BLaER1 treated with 17β-estradiol and CSF1 and Interleukin-3, amounts not matched to agents 10 nM and 100 nM (cell line): Measurements from ENCODE around the gene TIMM9.
"Not testable (repeated sequence)": the region's sequence is repeated elsewhere in the genome, so short reads cannot be mapped to it uniquely, and the experiment has no call there.

ENCODE experiments used
- H3K27ac ChIP-seq, 11 experiments: shearing (Covaris generic); formaldehyde crosslinking; 2 replicates each; pipeline ENCODE4 v1.8.1; 2022
- H3K27me3 ChIP-seq, 11 experiments: shearing (Covaris generic); formaldehyde crosslinking; 2 replicates each; pipeline ENCODE4 v1.8.1; 2022
- H3K36me3 ChIP-seq, 11 experiments: shearing (Covaris generic); formaldehyde crosslinking; 2 replicates each; pipeline ENCODE4 v1.8.1; 2022
- H3K4me1 ChIP-seq, 10 experiments: shearing (Covaris generic); formaldehyde crosslinking; 2 replicates each; pipeline ENCODE4 v1.8.1; 2022
- H3K4me2 ChIP-seq, 11 experiments: shearing (Covaris generic); formaldehyde crosslinking; 2 replicates each; pipeline ENCODE4 v1.8.1; 2022
- H3K4me3 ChIP-seq, 10 experiments: shearing (Covaris generic); formaldehyde crosslinking; 2 replicates each; pipeline ENCODE4 v1.8.1; 2022
- H3K9ac ChIP-seq, 11 experiments: shearing (Covaris generic); formaldehyde crosslinking; 2 replicates each; pipeline ENCODE4 v1.8.1; 2022
- H3K9me3 ChIP-seq, 11 experiments: shearing (Covaris generic); formaldehyde crosslinking; replicated peaks in 1 of 11; 2 replicates each; pipeline ENCODE4 v1.8.1; 2022
- H4K20me1 ChIP-seq, 11 experiments: shearing (Covaris generic); formaldehyde crosslinking; 2 replicates each; pipeline ENCODE4 v1.8.1; 2022
- Cebpa-rat ChIP-seq, 11 experiments: shearing (Covaris generic); IDR thresholded peaks; 2 replicates each; pipeline ENCODE4 v1.8.1; 2022

TIMM9 gene

GRCh38 chr14:58455593-58456265, 28.4 kb upstream of the TIMM9 start:
- no peak overlapping the region for H3K4me2 ChIP-seq

GRCh38 chr14:58444627-58445026, 17.3 kb upstream of the TIMM9 start:
- peaks cover 64 to 96% (median 77%) of the 10 kb centered on the region in 11 experiments for H3K36me3 ChIP-seq
- H3K4me3 ChIP-seq = no peak overlapping the region
- H3K27ac ChIP-seq = no peak overlapping the region
- no peaks in the 10 kb centered on the region for H4K20me1 ChIP-seq
- no peaks in the 10 kb centered on the region for H3K27me3 ChIP-seq
- no peaks in the 10 kb centered on the region for H3K9me3 ChIP-seq
- H3K4me1 ChIP-seq = no peaks in the 10 kb centered on the region
- no peak for TF ChIP-seq Cebpa-rat (IDR thresholded peaks at IDR 0.05)
- H3K4me2 ChIP-seq = no peak overlapping the region
- no peak overlapping the region for H3K9ac ChIP-seq

More at GRCh38 chr14:58455593-58456265, 28.4 kb upstream of the TIMM9 start:
- H4K20me1 ChIP-seq = no peaks in the 10 kb centered on the region
- no peaks in the 10 kb centered on the region for H3K27me3 ChIP-seq
- H3K27ac ChIP-seq = no peak overlapping the region
- no peak overlapping the region for H3K4me3 ChIP-seq
- no peaks in the 10 kb centered on the region for H3K4me1 ChIP-seq
- peaks cover 69 to 99% (median 88%) of the 10 kb centered on the region in 11 experiments for H3K36me3 ChIP-seq
- TF ChIP-seq Cebpa-rat (IDR thresholded peaks at IDR 0.05) = no peak
- H3K9ac ChIP-seq = no peak overlapping the region
- H3K9me3 ChIP-seq = no peaks in the 10 kb centered on the region

- H3K4me1 ChIP-seq = no peaks in the 10 kb centered on the region
- H3K27ac ChIP-seq = no peak overlapping the region
- H3K9me3 ChIP-seq = no peaks in the 10 kb centered on the region
- no peak overlapping the region for H3K4me3 ChIP-seq
- no peaks in the 10 kb centered on the region for H3K27me3 ChIP-seq
- TF ChIP-seq Cebpa-rat (IDR thresholded peaks at IDR 0.05) = no peak
- H4K20me1 ChIP-seq = no peaks in the 10 kb centered on the region
- H3K9ac ChIP-seq = no peak overlapping the region
- H3K4me2 ChIP-seq = no peak overlapping the region
- peaks cover 58 to 94% (median 83%) of the 10 kb centered on the region in 11 experiments for H3K36me3 ChIP-seq
Observed at GRCh38 chr14:58439476-58439875, 12.1 kb upstream of the TIMM9 start.

- TF ChIP-seq Cebpa-rat (IDR thresholded peaks at IDR 0.05) = no peak
- H3K4me3 ChIP-seq = no peak overlapping the region; a peak in 1 of 20 replicates
Observed at GRCh38 chr14:58430156-58430555, 2.8 kb upstream of the TIMM9 start.

GRCh38 chr14:58428118-58428683, 870 bp upstream of the TIMM9 start:
- Histone ChIP-seq H3K27ac (peak overlapping the region; percentile 93 to 99 (median 98)), H3K9ac (peak overlapping the region; percentile 88 to 98 (median 96)), H3K36me3 (peaks cover 29 to 60% (median 44%) of the 10 kb centered on the region in 11 experiments), H4K20me1 (no peaks in the 10 kb centered on the region), H3K27me3 (no peaks in the 10 kb centered on the region), H3K4me3 (peak overlapping the region; percentile 78 to 94 (median 89)), H3K4me1 (peaks cover 23 to 40% (median 33%) of the 10 kb centered on the region in 10 experiments), H3K4me2 (peak overlapping the region; percentile 77 to 98 (median 82)), H3K9me3 (no peaks in the 10 kb centered on the region)
- TF ChIP-seq Cebpa-rat (IDR thresholded peaks at IDR 0.05) = no peak

More at GRCh38 chr14:58430156-58430555, 2.8 kb upstream of the TIMM9 start:
- no peaks in the 10 kb centered on the region for H3K27me3 ChIP-seq
- peaks cover 25 to 60% (median 44%) of the 10 kb centered on the region in 11 experiments; a peak in 21 of 22 replicates for H3K36me3 ChIP-seq
- no peaks in the 10 kb centered on the region for H4K20me1 ChIP-seq
- no peaks in the 10 kb centered on the region for H3K9me3 ChIP-seq
- H3K9ac ChIP-seq = peak overlapping the region in 3 of 11 experiments; percentile 12 to 94 (median 40); a peak in 5 of 22 replicates
- no peak overlapping the region for H3K27ac ChIP-seq
- H3K4me1 ChIP-seq = peaks cover 23 to 35% (median 32%) of the 10 kb centered on the region in 10 experiments
- H3K4me2 ChIP-seq = peak overlapping the region in 9 of 11 experiments; percentile 9 to 98 (median 83); a peak in 14 of 22 replicates

GRCh38 chr14:58426670-58427280, 556 bp downstream of the TIMM9 start:
- H3K9ac ChIP-seq = peak overlapping the region; percentile 88 to 98 (median 96)
- H3K27me3 ChIP-seq = no peaks in the 10 kb centered on the region
- peak overlapping the region; percentile 93 to 99 (median 98) for H3K27ac ChIP-seq
- H3K36me3 ChIP-seq = peaks cover 29 to 60% (median 43%) of the 10 kb centered on the region in 11 experiments
- TF ChIP-seq Cebpa-rat (IDR thresholded peaks at IDR 0.05) = no peak
- 0 out of 22 replicates have a peak, but pooled peaks cover 0 to 2% (median 0%) of the 10 kb centered on the region in 11 experiments for H4K20me1 ChIP-seq
- peaks cover 23 to 40% (median 33%) of the 10 kb centered on the region in 10 experiments for H3K4me1 ChIP-seq
- H3K4me2 ChIP-seq = peak overlapping the region; percentile 74 to 90 (median 85)
- peak overlapping the region; percentile 78 to 94 (median 89) for H3K4me3 ChIP-seq
- no peaks in the 10 kb centered on the region for H3K9me3 ChIP-seq

GRCh38 chr14:58416934-58417333, 10.4 kb downstream of the TIMM9 start:
- H3K4me2 ChIP-seq, H3K4me3 ChIP-seq, H3K9ac ChIP-seq, H3K27me3 ChIP-seq, H3K4me1 ChIP-seq, H3K27ac ChIP-seq: not testable (repeated sequence)
- Histone ChIP-seq H3K9me3 (peaks cover 5 to 11% (median 8%) of the 10 kb centered on the region in 11 experiments; a peak in 18 of 22 replicates), H3K36me3 (peaks cover 74 to 98% (median 94%) of the 10 kb centered on the region in 11 experiments), H4K20me1 (peaks cover 0 to 56% (median 10%) of the 10 kb centered on the region in 11 experiments; a peak in 9 of 22 replicates)

GRCh38 chr14:58415636-58416547, 11.4 kb downstream of the TIMM9 start:
- Histone ChIP-seq H3K4me1 (peaks cover 0 to 9% (median 0%) of the 10 kb centered on the region in 10 experiments; a peak in 2 of 20 replicates), H3K4me2 (no peak overlapping the region), H3K9me3 (peaks cover 5 to 11% (median 8%) of the 10 kb centered on the region in 11 experiments; a peak in 18 of 22 replicates), H3K4me3 (no peak overlapping the region), H4K20me1 (peaks cover 0 to 53% (median 10%) of the 10 kb centered on the region in 11 experiments; a peak in 9 of 22 replicates), H3K9ac (no peak overlapping the region), H3K27ac (no peak overlapping the region), H3K36me3 (peaks cover 74 to 98% (median 94%) of the 10 kb centered on the region in 11 experiments), H3K27me3 (no peaks in the 10 kb centered on the region)
- TF ChIP-seq Cebpa-rat (IDR thresholded peaks at IDR 0.05) = no peak
